Body of pancreas (tissue), 4 donors: ENCODE results near the gene TSPAN18. TPM values are rescaled to one million over a fixed set of nuclear protein-coding genes. Genes with fewer than 3 reads are reported as not detected.

ENCODE experiments used
- ATAC-seq: fragments of 150-250 bp; one replicate; pipeline ENCODE4 v1.9.1; 2016
- DNase-seq, 4 donors: peaks; one replicate each; pipeline ENCODE4 v3.0.0-alpha.2; 2019
- H3K27ac ChIP-seq, 4 donors: fragments of 200-600 bp; sonication (generic); 1 replicate in 3 of 4; 2 replicates in 1 of 4; pipeline versions ENCODE4 v1.5.1 to v1.6.1; 2016 to 2019; ENCODE audit warnings: mild to moderate bottlenecking in 1 of 4, mixed read lengths in 1 of 4, moderate library complexity in 1 of 4
- H3K27me3 ChIP-seq, 2 donors: fragments of 200-600 bp; sonication (generic); one replicate each; pipeline ENCODE4 v1.6.0; 2016; ENCODE audit warnings: mild to moderate bottlenecking in 1 of 2
- H3K36me3 ChIP-seq, 2 donors: fragments of 200-600 bp; sonication (generic); replicated peaks in 1 of 2; 2 replicates each; pipeline ENCODE4 v1.5.1; 2016; ENCODE audit warnings: low read depth in 2 of 2; ENCODE audit not compliant: insufficient read depth in 1 of 2
- H3K4me1 ChIP-seq: fragments of 200-600 bp; sonication (generic); one replicate; pipeline ENCODE4 v1.6.0; 2016
- H3K4me3 ChIP-seq, 2 donors: fragments of 200-600 bp; sonication (generic); 1 replicate in 1 of 2; 2 replicates in 1 of 2; pipeline ENCODE4 v1.5.1; 2016 to 2019
- H3K9me3 ChIP-seq, 3 donors: fragments of 200-600 bp; sonication (generic); 1 replicate in 2 of 3; 2 replicates in 1 of 3; pipeline ENCODE4 v1.5.1; 2016
- CTCF ChIP-seq, 7 experiments: fragments of 450-650 bp in 4 of 7; fragments of 200-600 bp in 3 of 7; sonication (generic) in 3 of 7; IDR thresholded peaks; one replicate each; pipeline ENCODE4 v1.5.1; 2016 to 2019; ENCODE audit warnings: antibody characterized with exemption in 7 of 7
- POLR2A ChIP-seq, 3 donors: fragments of 450-650 bp; IDR thresholded peaks; one replicate each; pipeline ENCODE4 v1.6.1; 2016; ENCODE audit warnings: antibody characterized with exemption in 3 of 3, mild to moderate bottlenecking in 2 of 3
- WGBS, 2 donors: methylation state at CpG; one replicate each; pipeline ENCODE4 v1.1.5; 2017; 5-methylcytosine and 5-hydroxymethylcytosine counted together
- intact Hi-C: fragments of 100-400 bp; cut with DNase I; formaldehyde crosslinking; loops from one replicate; pipeline ENCODE4 v1.15.1; 2023
- total RNA-seq, 2 donors: library from RNA; depleted of rRNA; stranded (reverse); fragments of >200 nt; gene quantifications; one replicate each; pipeline ENCODE4 v1.1.0, GENCODE V29; 2016

TSPAN18 gene
- total RNA-seq, 2 donors from 2014 or later, result 2.1 to 3.0 TPM

DNA sequence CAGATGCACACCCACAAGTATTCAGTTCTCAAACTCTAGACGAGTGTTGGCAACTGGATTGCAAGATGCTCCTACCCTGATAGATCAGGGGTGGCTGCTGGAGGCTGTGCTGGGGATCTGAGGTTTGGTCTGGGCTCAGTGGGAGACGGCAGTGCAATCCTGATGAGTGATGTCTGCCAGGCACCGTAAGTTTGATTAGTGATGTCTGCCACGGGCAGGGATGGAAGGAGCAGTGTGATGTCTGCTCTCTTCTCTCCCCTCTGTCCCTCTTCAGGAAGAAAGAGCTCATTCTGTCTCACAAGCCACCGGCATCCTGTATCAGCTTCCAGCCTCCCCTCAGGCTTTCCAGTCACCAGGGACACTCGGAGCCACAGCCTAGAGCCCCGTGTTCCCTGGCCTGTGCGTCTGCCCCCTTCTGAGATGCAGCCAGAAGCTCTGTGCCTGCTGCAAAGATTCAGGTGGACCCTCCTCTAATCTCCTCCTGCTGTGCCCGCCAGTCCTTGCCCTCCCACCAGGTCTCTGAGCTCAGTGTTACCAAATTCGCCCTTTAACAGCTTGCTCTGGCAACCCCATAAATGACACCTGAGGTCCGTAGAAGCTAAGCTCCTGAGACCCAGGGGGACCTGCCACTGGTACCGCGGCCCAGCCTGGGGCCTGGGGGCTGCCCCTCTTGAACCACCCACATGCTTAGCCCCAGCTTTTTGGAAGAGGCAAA, 204.0 kb downstream of the TSPAN18 start:
- no peak overlapping the region for H3K27ac ChIP-seq
- no peaks in the 10 kb centered on the region for H3K36me3 ChIP-seq
- no peaks in the 10 kb centered on the region for H3K27me3 ChIP-seq
- TF ChIP-seq CTCF (IDR thresholded peaks at IDR 0.05) (no peak), POLR2A (IDR thresholded peaks at IDR 0.05) (no peak)
- DNase-seq (no peak), ATAC-seq (no peak)
- 72 to 76% methylated on average over 13 of the region's 13 CpGs for WGBS, 2 donors
- intact Hi-C loops, result no loop called here
- no peaks in the 10 kb centered on the region for H3K9me3 ChIP-seq
- no peak overlapping the region for H3K4me3 ChIP-seq
- H3K4me1 ChIP-seq, result no peaks in the 10 kb centered on the region

DNA sequence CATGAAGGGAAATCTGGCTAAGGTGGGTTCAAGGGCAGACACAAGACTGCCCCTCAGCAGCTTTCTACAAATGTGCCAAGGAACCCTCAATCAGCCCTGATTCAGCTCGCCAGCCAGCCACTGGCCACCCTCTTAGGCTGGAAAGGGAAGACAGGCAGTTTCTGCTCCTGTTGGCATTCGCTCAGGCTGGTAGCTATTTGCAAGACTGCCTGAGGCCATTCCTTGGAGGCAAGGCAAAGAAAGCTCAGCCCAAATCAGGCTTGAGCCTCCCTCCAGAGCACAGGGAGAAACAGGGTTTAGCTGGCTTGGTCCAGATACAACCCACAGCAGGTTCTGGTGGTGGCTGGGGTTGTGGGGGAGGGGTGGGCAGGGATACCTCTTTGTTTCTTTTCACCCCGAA, 204.7 kb downstream of the TSPAN18 start:
- 80 to 100% methylated on average over 2 to 3 of the region's 3 CpGs for WGBS, 2 donors
- Histone ChIP-seq H3K36me3 (no peaks in the 10 kb centered on the region), H3K9me3 (no peaks in the 10 kb centered on the region), H3K4me3 (no peak overlapping the region), H3K27ac (no peak overlapping the region), H3K4me1 (no peaks in the 10 kb centered on the region), H3K27me3 (no peaks in the 10 kb centered on the region)
- TF ChIP-seq POLR2A (IDR thresholded peaks at IDR 0.05) (no peak), CTCF (IDR thresholded peaks at IDR 0.05) (no peak)
- ATAC-seq, result no peak
- DNase-seq, result no peak
- intact Hi-C loops, result no loop called here

- no peaks in the 10 kb centered on the region for H3K9me3 ChIP-seq
- ATAC-seq (no peak), DNase-seq (no peak)
- H3K4me3 ChIP-seq, result no peak overlapping the region
- 87 to 94% methylated on average over 2 of the region's 2 CpGs for WGBS, 2 donors
- no peak overlapping the region for H3K27ac ChIP-seq
- H3K36me3 ChIP-seq, result no peaks in the 10 kb centered on the region
- intact Hi-C loops, result no loop called here
- H3K27me3 ChIP-seq, result no peaks in the 10 kb centered on the region
- TF ChIP-seq CTCF (IDR thresholded peaks at IDR 0.05) (no peak), POLR2A (IDR thresholded peaks at IDR 0.05) (no peak)
- H3K4me1 ChIP-seq, result no peaks in the 10 kb centered on the region
These were observed 207.3 kb downstream of the TSPAN18 start for GRCh38 chr11:44934110-44934509.

- 92 to 94% methylated on average over 9 to 13 of the region's 13 CpGs for WGBS, 2 donors
- Histone ChIP-seq H3K27me3 (no peaks in the 10 kb centered on the region), H3K36me3 (no peaks in the 10 kb centered on the region), H3K4me1 (no peaks in the 10 kb centered on the region), H3K27ac (no peak overlapping the region), H3K9me3 (no peaks in the 10 kb centered on the region), H3K4me3 (no peak overlapping the region)
- TF ChIP-seq CTCF (IDR thresholded peaks at IDR 0.05) (no peak), POLR2A (IDR thresholded peaks at IDR 0.05) (no peak)
- ATAC-seq, result no peak
- intact Hi-C loops, result no loop called here
- DNase-seq, result no peak
These were observed 208.0 kb downstream of the TSPAN18 start for GRCh38 chr11:44934735-44935250.

DNA sequence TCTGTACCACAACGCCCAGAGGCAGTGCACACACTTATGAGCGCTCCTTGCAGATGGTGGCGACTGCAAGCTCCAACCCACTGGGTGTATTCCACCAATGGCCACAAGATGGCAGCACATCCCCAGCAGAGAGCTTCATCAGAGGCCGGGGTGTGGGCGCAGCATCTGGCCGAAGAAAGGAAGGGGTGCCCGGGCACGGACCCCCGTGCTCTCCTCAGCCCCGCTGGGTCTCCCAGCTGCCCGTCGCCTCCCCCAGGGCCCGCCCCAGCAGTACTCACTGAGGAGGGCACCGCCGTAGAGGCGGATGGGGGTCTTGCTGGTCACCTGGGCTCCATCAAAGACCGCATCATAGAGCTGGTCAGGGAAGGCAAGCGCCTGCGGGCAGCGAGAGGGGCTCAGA, 209.8 kb downstream of the TSPAN18 start:
- no peaks in the 10 kb centered on the region for H3K36me3 ChIP-seq
- DNase-seq, result peak; percentile 84 to 90 (median 86)
- H3K27me3 ChIP-seq, result no peaks in the 10 kb centered on the region
- H3K4me1 ChIP-seq, result no peaks in the 10 kb centered on the region
- H3K27ac ChIP-seq, result no peak overlapping the region
- WGBS, 2 donors, result 34 to 38% methylated on average over 5 to 19 of the region's 20 CpGs
- H3K4me3 ChIP-seq, result no peak overlapping the region
- intact Hi-C loops, result loop anchor here (2.0 kb wide), 1 partner anchor 168 kb away; no protein-coding TSS in a partner anchor
- no peaks in the 10 kb centered on the region for H3K9me3 ChIP-seq
- ATAC-seq, result peak; percentile 78
- peak; percentile 93 to 97 (median 96) for TF ChIP-seq CTCF (IDR thresholded peaks at IDR 0.05)
- no peak for TF ChIP-seq POLR2A (IDR thresholded peaks at IDR 0.05)
